Activated CD4-positive, CD25-positive, alpha-beta regulatory T cell (primary cell): ENCODE data around the gene QRICH2.
"Not testable (repeated sequence)": the region's sequence is repeated elsewhere in the genome, so short reads cannot be mapped to it uniquely, and the experiment has no call there.

Experiments
- DNase-seq, 4 experiments: peaks; one replicate each; lab custom pipeline; 2025; lab: John Stamatoyannopoulos, UW

QRICH2 gene

GRCh38 chr17:76331083-76331482 lies 23.0 kb upstream of the QRICH2 start:
- no peak for DNase-seq

GRCh38 chr17:76329664-76330063 lies 21.6 kb upstream of the QRICH2 start:
- DNase-seq: no peak

GRCh38 chr17:76327696-76328095 lies 19.6 kb upstream of the QRICH2 start:
- no peak for DNase-seq

- no peak for DNase-seq
Observed at GRCh38 chr17:76326306-76326705, 18.2 kb upstream of the QRICH2 start.

- no peak for DNase-seq
Observed at GRCh38 chr17:76318586-76318985, 10.5 kb upstream of the QRICH2 start.

- no peak for DNase-seq
Observed at GRCh38 chr17:76317535-76317934, 9.5 kb upstream of the QRICH2 start.

- no peak for DNase-seq
Observed at GRCh38 chr17:76314392-76315227, 6.5 kb upstream of the QRICH2 start.

GRCh38 chr17:76312735-76313134 lies 4.7 kb upstream of the QRICH2 start:
- DNase-seq: no peak

GRCh38 chr17:76309461-76309860 lies 1.4 kb upstream of the QRICH2 start:
- DNase-seq: no peak

- no peak for DNase-seq
Observed at GRCh38 chr17:76307299-76307965, 644 bp downstream of the QRICH2 start.

- not testable (repeated sequence) for DNase-seq
Observed at GRCh38 chr17:76305135-76305454, 3.0 kb downstream of the QRICH2 start.

GRCh38 chr17:76304226-76305134 lies 3.6 kb downstream of the QRICH2 start:
- DNase-seq: no peak

- DNase-seq: no peak
Observed at GRCh38 chr17:76297436-76297835, 10.6 kb downstream of the QRICH2 start.

GRCh38 chr17:76296889-76297288 lies 11.2 kb downstream of the QRICH2 start:
- DNase-seq: no peak

- DNase-seq: no peak
Observed at GRCh38 chr17:76296186-76296585, 11.9 kb downstream of the QRICH2 start.

- no peak for DNase-seq
Observed at GRCh38 chr17:76293106-76293505, 15.0 kb downstream of the QRICH2 start.

- DNase-seq: no peak
Observed at GRCh38 chr17:76292567-76292966, 15.5 kb downstream of the QRICH2 start.

GRCh38 chr17:76281573-76282371 lies 26.3 kb downstream of the QRICH2 start:
- no peak for DNase-seq

GRCh38 chr17:76280650-76281049 lies 27.4 kb downstream of the QRICH2 start:
- no peak for DNase-seq

GRCh38 chr17:76279742-76280287 lies 28.3 kb downstream of the QRICH2 start:
- DNase-seq: no peak

GRCh38 chr17:76278952-76279741 lies 28.9 kb downstream of the QRICH2 start:
- peak; percentile 72 to 83 (median 78) for DNase-seq
